H1 (cell line): ENCODE data around the gene FBXW2. TPM values are rescaled to one million over a fixed set of nuclear protein-coding genes. Genes with fewer than 3 reads are reported as not detected.

Source experiments
- CBX8 ChIP-seq: fragments of 300-800, 300-1000 bp; sonication (generic); IDR thresholded peaks from 2 replicates; pipeline ENCODE4 v1.7.1; 2016; ENCODE audit warnings: low read depth, low read length, borderline replicate concordance
- KDM1A ChIP-seq: fragments of 200-600, 300-600 bp; sonication (generic); IDR thresholded peaks from 2 replicates; pipeline ENCODE4 v1.7.1; 2016; ENCODE audit warnings: mild to moderate bottlenecking, low read length, borderline replicate concordance
- polyA plus RNA-seq, 7 experiments: library from polyadenylated mRNA; depleted of rRNA in 3 of 7; stranded (reverse) in 5 of 7; unstranded in 2 of 7; fragments of >200 nt in 5 of 7; fragments of 200-250 nt in 2 of 7; gene quantifications; 1 replicate in 5 of 7; 2 replicates in 1 of 7; 4 replicates in 1 of 7; pipeline versions ENCODE4 v1.2.1 to v1.2.3, GENCODE V29; 2011 to 2013; ENCODE audit warnings: missing spikeins in 2 of 7, mixed read lengths in 2 of 7
- total RNA-seq: library from RNA; stranded (reverse); fragmentation: NEBNext Ultra II Directional; extraction: Animal tissue kit (Norgen Biotek cat#: 25700); gene quantifications from 2 replicates; pipeline ENCODE4 v1.2.1, GENCODE V29; 2021

Gene FBXW2
- total and polyA plus RNA-seq, 2 of the 8 experiments (the other 6 are each of a cell fraction or from before 2014, with no cell fraction given), result 19.2 to 65.3 TPM

- no peak for TF ChIP-seq CBX8
- TF ChIP-seq KDM1A, result no peak
Observed at GRCh38 chr9:120777229-120777628, 16.0 kb downstream of the FBXW2 start (continued).
